Activated naive CD8-positive, alpha-beta T cell (primary cell): ENCODE measurements around the gene TUSC2.

Experiments
- H3K27ac Mint-ChIP-seq: one replicate; pipeline ENCODE4 v1.8.0; 2021; ENCODE audit warnings: mixed read lengths
- H3K27me3 Mint-ChIP-seq: one replicate; pipeline ENCODE4 v1.8.0; 2021; ENCODE audit warnings: mixed read lengths
- H3K36me3 Mint-ChIP-seq: one replicate; pipeline ENCODE4 v1.8.0; 2021; ENCODE audit warnings: mixed read lengths
- H3K4me1 Mint-ChIP-seq: one replicate; pipeline ENCODE4 v1.8.0; 2021; ENCODE audit warnings: low read depth, mixed read lengths
- H3K4me3 Mint-ChIP-seq: one replicate; pipeline ENCODE4 v1.8.0; 2021; ENCODE audit warnings: mild to moderate bottlenecking, mixed read lengths
- H3K9me3 Mint-ChIP-seq: one replicate; pipeline ENCODE4 v1.8.0; 2021; ENCODE audit warnings: low read depth, mixed read lengths

The TUSC2 gene, protein sequence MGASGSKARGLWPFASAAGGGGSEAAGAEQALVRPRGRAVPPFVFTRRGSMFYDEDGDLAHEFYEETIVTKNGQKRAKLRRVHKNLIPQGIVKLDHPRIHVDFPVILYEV

DNA sequence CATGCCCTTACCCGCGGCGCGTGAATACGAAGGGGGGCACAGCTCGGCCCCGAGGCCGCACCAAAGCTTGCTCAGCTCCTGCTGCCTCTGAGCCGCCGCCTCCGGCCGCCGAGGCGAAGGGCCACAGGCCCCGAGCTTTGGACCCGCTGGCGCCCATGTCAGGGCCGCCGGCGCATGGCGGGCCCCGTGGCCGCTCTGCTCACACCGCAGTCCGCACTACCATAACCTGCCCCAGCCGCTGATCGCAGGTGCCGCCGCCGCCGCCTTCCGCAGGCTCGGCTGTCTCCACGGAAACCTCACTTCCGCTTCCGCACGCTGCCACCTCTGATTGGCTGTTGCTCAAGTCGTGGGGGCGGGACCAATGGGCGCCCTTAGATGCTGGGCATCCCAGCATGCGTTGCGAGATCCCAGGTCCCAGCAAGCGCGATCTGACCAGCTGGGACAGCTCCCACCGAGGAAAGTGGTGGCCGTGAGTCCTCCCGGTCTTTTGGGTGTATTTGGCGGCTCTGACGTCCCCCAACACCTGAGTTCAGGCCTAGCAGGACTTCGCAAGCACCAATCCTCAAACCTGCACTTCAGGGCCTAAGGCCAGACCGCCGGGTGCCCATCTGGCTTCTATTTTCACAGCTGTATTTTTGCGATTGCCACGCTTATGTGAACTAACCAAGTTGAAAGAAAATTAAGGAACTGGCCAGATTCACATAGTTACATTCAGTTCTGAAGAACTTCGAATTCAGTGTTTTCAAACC, at the start of gene TUSC2:
TUSC2 (minus strand) TSS at position 281 of the 749 bp plus-strand sequence; CDS start at position 157, 124 bp downstream.
- H3K36me3 Mint-ChIP-seq = no peaks in the 10 kb centered on the region
- H3K4me3 Mint-ChIP-seq = peak within 1 kb of the TSS; percentile 90
- H3K27ac Mint-ChIP-seq = peak within 1 kb of the TSS; percentile 79
- peaks cover 25% of the 10 kb centered on the region for H3K4me1 Mint-ChIP-seq
- no peaks in the 10 kb centered on the region for H3K27me3 Mint-ChIP-seq
- H3K9me3 Mint-ChIP-seq = no peaks in the 10 kb centered on the region

DNA sequence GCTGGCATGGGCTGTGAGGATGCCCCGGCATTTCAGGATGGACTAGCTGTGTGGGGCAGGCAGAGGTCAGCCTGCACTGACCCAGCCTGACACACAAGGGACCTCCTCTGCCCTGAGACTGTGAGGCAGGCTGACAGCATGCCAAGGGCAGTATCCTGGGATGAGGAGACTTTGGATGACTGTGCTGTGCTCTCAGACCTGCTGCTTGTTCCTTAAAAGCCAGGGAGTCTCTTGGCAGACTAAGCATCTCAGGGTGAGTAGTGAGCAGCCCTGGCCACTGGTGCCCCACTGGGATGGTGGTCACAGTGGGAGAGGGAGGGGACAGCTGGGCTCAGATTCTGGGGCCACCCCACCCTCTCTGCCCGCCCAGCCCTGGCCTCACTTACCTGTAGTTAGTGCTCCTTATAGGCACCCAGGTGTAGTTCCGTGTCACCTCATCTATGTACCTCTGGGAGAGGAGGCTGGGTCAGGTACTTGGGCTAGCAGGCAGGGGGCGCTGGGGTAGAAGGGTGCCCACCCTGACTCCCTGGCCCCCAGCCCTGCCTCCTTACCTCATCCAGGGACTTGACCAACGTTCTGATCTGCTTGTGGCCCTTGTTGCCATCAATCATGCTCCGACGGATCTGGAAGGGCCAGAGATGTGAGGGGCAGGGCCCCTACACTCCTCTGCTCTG, 47.4 kb upstream of the TUSC2 start:
- Mint-ChIP-seq H3K27ac (no peak overlapping the region), H3K36me3 (no peaks in the 10 kb centered on the region), H3K27me3 (no peaks in the 10 kb centered on the region), H3K9me3 (no peaks in the 10 kb centered on the region), H3K4me3 (no peak overlapping the region), H3K4me1 (peaks cover 12% of the 10 kb centered on the region)

DNA sequence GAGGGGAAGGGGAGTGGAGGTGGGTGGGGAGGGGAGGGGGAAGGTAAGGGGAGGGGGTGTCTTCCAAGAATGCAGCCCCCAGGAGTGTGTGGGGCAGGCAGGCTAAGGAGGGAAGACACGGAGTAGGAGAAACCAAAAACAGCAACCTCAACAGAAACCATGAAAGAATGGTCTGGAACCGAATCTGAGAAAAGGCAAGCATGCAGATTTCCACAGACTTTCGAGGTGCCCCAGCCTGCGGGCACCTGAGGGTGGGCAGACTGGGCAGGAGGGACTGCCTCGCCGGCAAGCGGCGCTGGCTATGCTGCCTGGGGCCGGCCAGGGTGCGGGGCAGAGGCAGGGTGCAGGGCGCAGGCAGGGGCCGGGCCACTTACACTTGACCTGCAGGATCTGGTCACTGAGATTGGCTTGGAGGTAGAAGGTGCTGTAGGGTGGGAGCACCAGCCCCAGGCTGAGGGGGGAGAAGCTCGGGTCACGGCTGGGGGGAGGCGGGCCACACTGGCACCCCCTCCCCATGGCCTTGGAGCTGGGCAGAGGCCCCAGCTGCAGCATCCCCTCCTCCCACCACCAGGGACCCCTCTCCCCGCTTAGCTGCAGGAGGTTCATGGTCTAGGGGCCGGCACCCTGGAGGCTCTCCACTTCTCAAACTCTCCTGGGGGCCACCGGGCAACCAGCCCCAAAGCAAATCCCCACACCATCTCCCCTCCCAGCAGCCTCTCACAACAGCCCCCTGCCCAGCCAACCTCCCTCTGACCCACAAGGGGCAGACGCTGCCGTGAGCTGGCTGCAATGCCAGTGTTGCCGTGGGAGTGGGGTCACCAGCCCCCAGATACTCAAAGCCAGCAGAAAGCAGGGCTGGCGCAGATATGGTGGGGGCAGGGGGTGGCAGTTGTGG, 46.6 kb upstream of the TUSC2 start:
- Mint-ChIP-seq H3K36me3 (no peaks in the 10 kb centered on the region), H3K27me3 (no peaks in the 10 kb centered on the region), H3K4me1 (peaks cover 12% of the 10 kb centered on the region), H3K27ac (no peak overlapping the region), H3K4me3 (no peak overlapping the region), H3K9me3 (no peaks in the 10 kb centered on the region)

DNA sequence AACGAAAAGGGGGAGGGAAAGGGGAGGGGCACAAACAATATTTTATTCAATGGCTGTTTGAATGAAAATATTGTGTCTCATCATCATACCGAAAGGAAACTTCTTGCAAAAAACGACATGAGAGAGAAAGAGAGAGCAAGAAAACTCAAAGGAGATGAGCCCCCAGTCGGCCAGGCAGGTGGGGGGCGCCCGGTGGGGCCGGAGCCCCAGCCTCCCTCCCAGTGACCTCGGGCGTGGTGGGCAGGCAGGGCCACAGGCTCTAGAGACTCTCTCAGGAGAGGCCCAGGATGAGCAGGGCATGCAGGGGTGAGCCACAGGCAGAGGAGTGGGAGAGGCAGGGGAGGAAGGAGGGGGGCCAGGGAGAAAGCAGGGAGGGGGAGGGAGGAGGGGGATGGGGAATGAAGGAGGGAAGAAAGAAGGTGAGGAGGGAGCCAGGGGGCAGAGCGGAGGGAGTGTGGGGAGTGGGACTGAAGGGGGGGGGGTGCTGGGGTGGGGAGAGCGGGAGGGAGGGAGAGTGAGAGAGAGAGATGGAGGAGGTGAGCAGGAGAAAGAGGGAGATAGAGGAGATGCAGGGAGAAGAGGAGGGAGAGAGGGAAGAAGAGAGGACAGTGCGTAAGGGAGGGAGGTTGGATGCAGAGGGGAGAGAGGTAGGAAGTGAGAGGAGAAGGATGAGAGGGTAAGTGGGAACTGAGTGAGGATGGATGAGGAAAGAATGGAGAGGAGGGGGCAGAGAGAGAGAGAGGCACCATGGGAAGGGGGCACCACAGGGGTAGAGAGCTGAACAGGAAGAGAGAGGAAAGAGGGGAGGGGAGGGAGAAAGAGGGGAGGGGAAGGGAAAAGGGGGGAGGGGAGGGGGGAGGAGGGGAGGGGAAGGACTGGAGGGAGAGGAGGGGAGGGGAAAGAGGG, 45.4 kb upstream of the TUSC2 start:
- Mint-ChIP-seq H3K4me3 (no peak overlapping the region), H3K27ac (no peak overlapping the region), H3K36me3 (no peaks in the 10 kb centered on the region), H3K9me3 (no peaks in the 10 kb centered on the region), H3K4me1 (peaks cover 14% of the 10 kb centered on the region), H3K27me3 (no peaks in the 10 kb centered on the region)

DNA sequence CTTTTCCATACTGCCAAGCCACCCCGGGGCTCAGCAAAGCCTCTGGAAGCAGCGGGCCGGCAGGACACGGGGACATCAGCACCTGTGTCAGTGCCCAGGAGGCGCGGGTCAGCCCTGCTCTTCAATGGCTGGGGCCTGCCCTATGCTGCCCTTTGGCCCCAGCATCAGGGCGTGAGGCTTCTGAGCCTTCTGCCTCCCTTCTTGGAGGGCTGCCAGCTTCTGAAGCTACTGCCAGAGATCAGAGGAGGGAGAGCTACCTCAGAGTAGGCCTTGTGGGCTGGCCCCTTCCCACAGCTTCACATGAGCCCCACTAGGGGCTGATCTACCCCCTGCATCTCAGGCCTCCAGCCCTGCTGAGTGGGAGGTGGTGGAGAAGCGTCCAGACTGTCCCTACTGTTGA, 44.3 kb upstream of the TUSC2 start:
- Mint-ChIP-seq H3K27ac (no peak overlapping the region), H3K4me1 (peaks cover 16% of the 10 kb centered on the region), H3K9me3 (no peaks in the 10 kb centered on the region), H3K36me3 (no peaks in the 10 kb centered on the region), H3K4me3 (no peak overlapping the region), H3K27me3 (no peaks in the 10 kb centered on the region)

DNA sequence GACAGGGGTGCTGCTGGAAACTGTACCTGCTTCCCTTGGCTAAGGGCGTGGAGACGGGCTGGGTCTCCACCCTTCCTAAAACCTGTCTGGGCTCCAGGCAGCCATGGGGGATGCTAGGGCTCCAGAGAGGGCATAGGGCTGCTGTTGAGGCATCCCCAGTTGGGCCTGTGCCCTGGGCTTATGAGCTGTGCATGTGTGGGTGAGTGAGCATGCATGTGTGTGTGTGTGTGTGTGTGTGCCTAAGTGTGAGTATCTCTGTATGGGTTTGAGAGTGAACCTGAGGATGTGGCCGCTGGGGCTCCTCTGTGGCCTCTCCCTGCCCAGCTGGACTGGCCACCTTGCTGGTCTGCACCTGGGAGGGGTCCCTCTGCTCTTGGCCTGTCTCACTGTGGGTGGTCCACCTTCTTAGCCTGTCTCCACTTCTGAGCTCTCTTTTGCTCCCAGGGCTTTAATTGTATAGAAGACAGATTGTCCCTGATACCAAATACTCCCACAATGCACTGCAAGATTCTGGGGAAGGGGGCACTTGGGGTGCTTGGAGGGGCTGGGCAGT, 43.2 kb upstream of the TUSC2 start:
- H3K4me1 Mint-ChIP-seq = peaks cover 20% of the 10 kb centered on the region
- H3K27ac Mint-ChIP-seq = no peak overlapping the region
- H3K27me3 Mint-ChIP-seq = no peaks in the 10 kb centered on the region
- no peaks in the 10 kb centered on the region for H3K36me3 Mint-ChIP-seq
- H3K4me3 Mint-ChIP-seq = no peak overlapping the region
- H3K9me3 Mint-ChIP-seq = no peaks in the 10 kb centered on the region

DNA sequence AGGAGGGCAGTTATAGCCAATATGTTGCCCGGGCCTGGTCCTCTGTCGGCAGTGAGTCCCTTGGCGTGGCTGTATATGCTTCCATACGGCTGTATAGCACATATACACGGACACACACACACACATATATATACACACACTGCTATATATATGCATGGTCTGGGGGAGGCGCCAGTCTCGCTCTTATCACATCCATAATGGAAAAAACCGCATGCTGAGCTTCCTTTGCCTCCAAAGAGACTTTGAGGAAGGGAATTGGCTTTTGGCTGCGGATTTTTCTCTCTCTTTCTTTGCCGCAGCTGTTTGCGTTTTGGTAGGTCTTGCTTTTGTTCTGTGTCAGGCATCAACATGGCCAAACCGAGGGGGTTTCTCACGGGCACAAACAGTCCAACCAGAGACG, 42.6 kb upstream of the TUSC2 start:
- Mint-ChIP-seq H3K27me3 (no peaks in the 10 kb centered on the region), H3K27ac (no peak overlapping the region), H3K4me3 (no peak overlapping the region), H3K9me3 (no peaks in the 10 kb centered on the region), H3K4me1 (peaks cover 26% of the 10 kb centered on the region), H3K36me3 (no peaks in the 10 kb centered on the region)

DNA sequence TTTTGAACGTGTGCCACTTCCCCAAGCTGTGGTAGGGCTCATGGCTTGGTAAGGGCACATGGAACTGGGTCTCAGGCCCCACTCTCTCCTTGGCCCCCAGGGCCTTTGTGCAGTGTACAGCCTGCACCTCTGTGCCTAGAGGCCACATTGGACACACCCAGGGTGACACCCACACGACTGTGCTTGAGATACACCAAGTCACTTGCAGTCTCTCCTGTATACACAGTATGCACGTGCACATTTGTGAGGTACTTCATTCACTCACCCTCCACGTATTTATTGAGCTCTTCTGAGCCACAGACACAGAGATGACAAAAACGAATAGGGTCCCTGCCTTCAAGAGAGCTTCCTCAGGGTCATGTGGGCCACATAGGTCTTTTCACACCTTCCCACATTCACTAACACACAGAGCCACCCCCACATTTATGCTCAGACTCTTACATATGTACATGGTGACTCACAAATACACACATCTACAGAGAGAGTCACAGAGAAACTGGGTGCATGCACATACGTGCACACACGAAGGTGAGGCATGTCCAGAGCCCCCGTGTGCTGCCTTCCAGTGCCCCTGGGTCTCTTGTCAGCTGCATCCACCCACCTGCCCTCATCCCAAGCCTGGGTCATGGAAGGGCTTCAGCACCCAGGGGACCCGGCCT, 41.1 kb upstream of the TUSC2 start:
- peaks cover 31% of the 10 kb centered on the region for H3K4me1 Mint-ChIP-seq
- no peaks in the 10 kb centered on the region for H3K36me3 Mint-ChIP-seq
- no peaks in the 10 kb centered on the region for H3K27me3 Mint-ChIP-seq
- no peak overlapping the region for H3K4me3 Mint-ChIP-seq
- H3K27ac Mint-ChIP-seq = no peak overlapping the region
- no peaks in the 10 kb centered on the region for H3K9me3 Mint-ChIP-seq

DNA sequence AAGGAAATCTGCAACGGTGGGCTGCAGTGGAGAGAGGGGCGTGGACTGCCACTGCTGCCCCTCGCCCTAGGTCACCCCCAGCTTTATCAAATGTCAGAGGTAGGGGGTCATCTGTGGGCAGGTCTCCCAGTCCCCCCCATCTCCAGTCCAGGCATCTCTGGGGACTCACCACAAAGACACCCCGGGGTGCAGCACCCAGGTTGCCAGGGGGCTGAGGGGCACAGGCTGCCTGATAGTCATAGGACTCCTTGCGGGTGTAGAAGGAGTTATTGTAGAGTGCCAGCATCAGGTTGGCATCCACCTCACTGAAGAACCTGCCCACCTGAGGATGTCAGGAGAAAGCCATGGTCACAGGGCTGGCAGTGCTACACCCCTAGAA, 37.8 kb upstream of the TUSC2 start:
- Mint-ChIP-seq H3K4me1 (peaks cover 19% of the 10 kb centered on the region), H3K27ac (peak overlapping the region; percentile 70), H3K27me3 (no peaks in the 10 kb centered on the region), H3K4me3 (peak overlapping the region; percentile 84), H3K9me3 (no peaks in the 10 kb centered on the region), H3K36me3 (no peaks in the 10 kb centered on the region)

DNA sequence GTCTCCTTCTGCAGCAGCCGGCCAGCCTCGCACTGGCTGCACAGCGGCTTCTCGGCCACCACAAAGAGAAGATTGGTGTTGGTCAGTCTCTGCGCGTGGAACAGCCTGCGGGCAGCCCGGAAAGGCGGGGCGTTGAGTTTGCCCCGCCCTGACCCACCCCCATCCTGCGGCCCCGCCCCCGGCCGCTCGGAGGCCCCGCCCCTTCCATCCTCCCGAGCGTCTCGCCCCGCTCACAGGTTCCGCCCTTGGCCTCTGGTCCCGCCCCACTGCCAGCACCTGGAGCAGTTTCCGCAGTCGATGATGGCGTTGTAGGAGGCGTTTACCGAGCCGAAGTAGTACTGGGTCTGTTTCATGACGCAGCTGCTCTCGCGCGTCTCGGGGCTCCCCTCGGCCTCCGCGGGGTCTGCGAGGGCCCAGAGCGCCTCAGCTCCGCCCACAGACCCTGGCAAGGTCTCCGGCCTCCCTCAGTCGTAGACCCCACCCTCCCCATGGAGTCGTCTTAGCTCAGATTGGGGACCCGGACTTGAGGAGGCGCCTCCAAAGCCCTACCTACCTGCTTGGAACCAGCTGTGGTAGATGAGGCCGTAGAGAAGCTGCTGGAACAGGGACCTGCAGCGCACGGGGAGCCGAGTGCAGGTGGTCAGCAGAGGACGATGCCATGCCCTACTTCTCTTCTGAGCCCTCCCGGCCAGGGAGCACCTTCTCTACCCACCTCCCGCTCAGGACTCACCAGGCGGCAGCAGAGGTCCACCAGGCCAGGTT, 37.2 kb upstream of the TUSC2 start:
- Mint-ChIP-seq H3K4me1 (peaks cover 19% of the 10 kb centered on the region), H3K9me3 (no peaks in the 10 kb centered on the region), H3K27me3 (no peaks in the 10 kb centered on the region), H3K36me3 (no peaks in the 10 kb centered on the region), H3K4me3 (peak overlapping the region; percentile 84), H3K27ac (peak overlapping the region; percentile 70)

DNA sequence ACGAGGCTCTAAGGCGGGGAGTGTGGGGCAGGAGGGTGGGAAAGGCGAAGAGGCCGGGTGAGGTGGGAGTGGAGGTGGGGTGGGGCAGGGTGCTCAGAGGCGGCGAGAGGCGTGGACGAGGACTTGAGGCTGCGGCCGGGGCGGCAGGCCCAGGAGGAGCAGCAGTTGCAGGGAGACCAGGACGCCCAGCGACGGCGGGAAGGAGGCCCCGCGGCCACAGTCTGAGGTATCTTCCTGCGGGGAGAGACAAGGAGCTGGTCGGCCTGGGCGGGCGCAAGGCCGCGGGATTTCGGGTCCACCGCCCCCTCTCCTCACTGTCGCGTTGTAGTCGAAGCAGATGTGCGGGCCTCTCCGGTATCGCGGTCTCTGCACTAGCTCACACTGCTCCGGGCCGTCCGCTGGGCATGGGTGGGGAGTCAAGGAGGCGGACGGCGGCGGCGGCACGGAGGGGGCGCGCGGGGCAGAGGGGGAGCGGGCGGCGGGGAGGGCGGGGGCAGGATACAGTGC, 36.6 kb upstream of the TUSC2 start:
- H3K4me3 Mint-ChIP-seq = peak overlapping the region; percentile 84
- H3K9me3 Mint-ChIP-seq = no peaks in the 10 kb centered on the region
- no peaks in the 10 kb centered on the region for H3K27me3 Mint-ChIP-seq
- no peaks in the 10 kb centered on the region for H3K36me3 Mint-ChIP-seq
- no peak overlapping the region for H3K27ac Mint-ChIP-seq
- peaks cover 23% of the 10 kb centered on the region for H3K4me1 Mint-ChIP-seq

DNA sequence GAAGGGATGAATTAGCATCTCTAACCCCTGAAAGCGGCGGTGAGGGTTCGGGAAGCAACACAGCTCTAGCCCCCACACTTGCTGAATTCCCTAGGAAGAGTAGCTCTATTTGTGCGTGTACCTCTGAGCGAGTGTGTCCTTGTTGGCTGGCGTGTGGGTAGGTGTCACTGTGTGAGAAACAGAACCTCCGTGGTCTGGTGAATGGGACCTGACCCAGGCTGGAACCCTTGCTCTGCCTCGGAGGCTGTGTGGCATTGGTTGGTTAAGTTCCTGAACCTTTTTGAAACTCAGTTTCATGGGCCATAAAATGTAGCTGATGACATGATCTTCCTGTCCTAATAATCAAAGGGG, 31.7 kb upstream of the TUSC2 start:
- Mint-ChIP-seq H3K36me3 (peaks cover 3% of the 10 kb centered on the region), H3K27me3 (no peaks in the 10 kb centered on the region), H3K4me3 (peak overlapping the region; percentile 95), H3K27ac (peak overlapping the region; percentile 91), H3K9me3 (no peaks in the 10 kb centered on the region), H3K4me1 (peaks cover 34% of the 10 kb centered on the region)
